HL-60/S4 (cell line): Measurements from ENCODE around the gene ARL2.

Experiments used
- in situ Hi-C: fragments of 300-500 bp; cut with MboI; formaldehyde crosslinking; loops from 2 replicates; pipeline ENCODE4 v1.14.3; 2022; ENCODE audit warnings: low sequenced_read_pairs

Gene ARL2

GRCh38 chr11:65045061-65045460, 31.1 kb downstream of the ARL2 start:
- in situ Hi-C loops, result no loop called here

- in situ Hi-C loops, result no loop called here
Observed at GRCh38 chr11:65045728-65046127, 31.8 kb downstream of the ARL2 start.

GRCh38 chr11:65047581-65048422, 33.8 kb downstream of the ARL2 start:
- in situ Hi-C loops, result no loop called here

GRCh38 chr11:65051398-65051858, 37.5 kb downstream of the ARL2 start:
- in situ Hi-C loops, result no loop called here

GRCh38 chr11:65053827-65054508, 40.0 kb downstream of the ARL2 start:
- in situ Hi-C loops, result no loop called here

GRCh38 chr11:65055538-65055937, 41.6 kb downstream of the ARL2 start:
- in situ Hi-C loops, result no loop called here

GRCh38 chr11:65056999-65057398, 43.0 kb downstream of the ARL2 start:
- in situ Hi-C loops, result no loop called here

- in situ Hi-C loops, result no loop called here
Observed at GRCh38 chr11:65057526-65057925, 43.6 kb downstream of the ARL2 start.

GRCh38 chr11:65058012-65058411, 44.1 kb downstream of the ARL2 start:
- in situ Hi-C loops, result no loop called here

GRCh38 chr11:65058419-65059054, 44.6 kb downstream of the ARL2 start, which contains the start of gene NAALADL1:
Gene NAALADL1 (minus strand): TSS chr11:65058553. CDS start chr11:65058521, 32 bp downstream.
- in situ Hi-C loops, result no loop called here

GRCh38 chr11:65059523-65059922, 45.6 kb downstream of the ARL2 start:
- in situ Hi-C loops, result no loop called here

- in situ Hi-C loops, result no loop called here
Observed at GRCh38 chr11:65059959-65060824, 46.2 kb downstream of the ARL2 start.

GRCh38 chr11:65060913-65061408, 47.0 kb downstream of the ARL2 start:
- in situ Hi-C loops, result no loop called here

GRCh38 chr11:65063532-65063931, 49.6 kb downstream of the ARL2 start:
- in situ Hi-C loops, result no loop called here

GRCh38 chr11:65064847-65065240, 50.9 kb downstream of the ARL2 start:
- in situ Hi-C loops, result no loop called here

GRCh38 chr11:65065851-65066250, 51.9 kb downstream of the ARL2 start:
- in situ Hi-C loops, result no loop called here

- in situ Hi-C loops, result no loop called here
Observed at GRCh38 chr11:65066315-65066714, 52.4 kb downstream of the ARL2 start.

- in situ Hi-C loops, result no loop called here
Observed at GRCh38 chr11:65066805-65067291, 52.9 kb downstream of the ARL2 start.

GRCh38 chr11:65067446-65067845, 53.5 kb downstream of the ARL2 start:
- in situ Hi-C loops, result no loop called here

GRCh38 chr11:65069217-65069616, 55.3 kb downstream of the ARL2 start:
- in situ Hi-C loops, result no loop called here
